HCEC 1CT (cell line): ENCODE results near the gene RAPGEF4.
"Not testable (repeated sequence)": the region's sequence is repeated elsewhere in the genome, so short reads cannot be mapped to it uniquely, and the experiment has no call there.

Experiments used
- DNase-seq: peaks from one replicate; pipeline ENCODE4 v3.0.0-alpha.2; 2017

Gene RAPGEF4

DNA sequence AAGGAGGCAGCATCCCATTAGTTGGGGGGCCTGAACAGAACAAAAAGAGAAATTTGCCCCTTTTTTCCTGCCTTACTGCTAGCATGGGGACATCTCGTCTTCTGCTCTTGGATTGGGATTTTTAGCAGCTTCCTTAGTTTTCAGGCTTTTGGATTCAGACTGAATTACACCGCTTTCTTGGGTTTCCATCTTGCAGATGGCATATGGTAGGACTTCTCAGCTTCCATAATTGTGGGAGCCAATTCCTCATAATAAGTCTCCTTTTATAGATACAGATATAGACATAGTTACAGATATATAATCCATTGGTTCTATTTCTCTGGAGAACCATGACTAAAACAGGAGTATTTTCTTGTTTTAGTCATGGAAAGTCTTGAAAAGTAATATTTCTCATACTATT is 5.2 kb upstream of the RAPGEF4 start:
- DNase-seq = no peak

DNA sequence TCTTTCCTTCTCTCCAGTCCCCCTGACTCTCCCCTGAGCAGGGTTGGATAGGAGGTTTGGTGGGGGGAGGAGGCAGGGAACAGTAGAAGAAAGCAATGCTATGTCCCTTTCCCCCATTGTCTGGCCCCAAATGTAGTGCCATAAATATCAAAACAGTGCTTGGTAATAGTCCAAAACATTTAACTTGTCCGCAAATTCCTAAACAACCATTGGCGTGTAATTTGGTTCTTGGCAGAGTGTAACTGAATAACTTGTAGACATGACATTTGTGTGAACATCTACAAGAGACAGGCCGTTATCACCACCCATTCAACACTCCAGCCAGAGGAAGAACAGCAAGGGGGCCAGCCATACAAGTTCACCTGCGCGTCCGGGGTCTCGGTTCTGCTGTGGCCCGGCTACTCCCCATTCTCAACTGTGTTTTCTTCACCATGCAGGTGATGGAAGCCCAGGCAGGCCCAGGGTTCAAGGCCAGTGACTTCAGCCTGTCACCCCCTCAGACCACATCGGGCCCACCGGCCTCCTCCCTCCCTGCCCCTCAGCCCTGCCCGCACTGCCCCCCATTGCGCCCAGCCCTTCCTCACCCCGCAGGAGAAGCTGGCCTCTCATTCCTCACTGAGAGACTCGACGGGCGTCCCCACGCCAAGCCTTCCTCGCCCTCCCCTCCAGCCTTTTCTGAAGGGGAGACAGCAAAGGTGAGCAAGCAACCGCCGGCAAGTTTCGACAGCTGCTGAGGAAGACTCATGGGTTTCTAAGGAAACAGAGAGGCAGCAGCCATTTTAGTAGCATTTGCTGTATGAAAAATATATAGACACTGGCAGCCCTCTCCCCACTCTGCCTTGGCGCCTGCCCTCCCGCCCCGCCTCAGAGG is 699 bp upstream of the RAPGEF4 start:
- DNase-seq = no peak

DNA sequence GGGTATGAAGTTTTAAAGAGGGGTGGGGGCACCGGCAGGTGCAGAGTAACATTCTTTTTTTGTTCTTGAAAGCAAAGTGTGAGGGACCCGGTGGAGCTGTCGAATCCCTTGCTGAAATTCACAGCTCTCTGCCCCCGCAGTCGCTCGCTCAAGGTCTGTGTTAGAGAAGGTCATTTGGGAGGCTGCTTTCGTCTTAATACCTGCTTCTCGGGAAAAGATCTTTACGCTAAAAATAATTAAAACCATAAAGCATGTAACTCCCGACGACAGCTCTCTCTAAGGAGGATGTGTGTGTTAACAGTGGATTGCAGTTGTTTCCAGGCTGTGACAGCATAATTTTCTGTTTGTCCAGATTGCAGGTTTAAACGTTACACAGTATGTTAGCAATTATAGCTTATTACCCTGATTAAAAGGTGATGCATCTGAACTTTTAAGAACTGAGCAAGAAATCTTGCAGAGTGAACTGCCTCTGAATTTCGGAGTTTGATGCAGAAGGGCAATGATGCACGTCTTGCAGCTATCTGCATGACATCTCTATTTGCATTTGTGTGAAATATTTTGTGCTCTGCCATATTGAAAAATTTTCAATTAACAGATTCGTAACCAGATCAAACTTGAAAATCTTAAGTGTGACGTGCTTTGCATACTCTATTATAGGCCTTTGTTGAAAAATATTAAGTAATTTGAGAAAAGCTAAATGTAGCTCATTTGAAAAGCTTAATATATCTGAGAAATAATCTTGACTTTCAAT is 954 bp downstream of the RAPGEF4 start:
- no peak for DNase-seq

DNA sequence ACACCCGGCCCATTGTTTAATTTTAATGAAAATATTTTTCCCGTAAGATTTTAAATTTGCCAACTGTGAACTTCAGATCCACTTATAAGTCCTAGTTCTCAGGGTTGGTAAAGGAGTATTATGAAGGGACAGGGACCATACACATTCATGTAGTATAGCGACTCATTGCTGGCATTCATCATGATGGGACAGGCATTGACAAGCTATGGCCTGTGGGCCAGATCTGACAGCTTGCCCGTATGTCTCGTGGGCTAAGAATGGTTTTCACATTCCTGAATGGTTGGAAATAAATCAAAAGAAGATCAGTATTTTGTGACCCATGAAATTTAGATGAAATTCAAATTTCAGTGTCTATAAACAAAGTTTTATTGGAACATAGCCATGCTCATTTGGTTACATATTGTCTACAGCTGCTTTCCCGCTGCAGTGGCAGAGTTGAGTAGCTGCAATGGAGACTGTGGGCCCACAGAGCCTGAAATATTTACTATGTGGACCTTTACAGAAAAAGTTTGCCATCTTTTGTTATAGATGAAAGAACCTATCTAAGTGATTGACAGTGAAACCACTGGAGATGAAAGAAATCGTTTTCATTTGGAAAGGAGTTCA is 4.1 kb downstream of the RAPGEF4 start:
- DNase-seq = no peak

DNA sequence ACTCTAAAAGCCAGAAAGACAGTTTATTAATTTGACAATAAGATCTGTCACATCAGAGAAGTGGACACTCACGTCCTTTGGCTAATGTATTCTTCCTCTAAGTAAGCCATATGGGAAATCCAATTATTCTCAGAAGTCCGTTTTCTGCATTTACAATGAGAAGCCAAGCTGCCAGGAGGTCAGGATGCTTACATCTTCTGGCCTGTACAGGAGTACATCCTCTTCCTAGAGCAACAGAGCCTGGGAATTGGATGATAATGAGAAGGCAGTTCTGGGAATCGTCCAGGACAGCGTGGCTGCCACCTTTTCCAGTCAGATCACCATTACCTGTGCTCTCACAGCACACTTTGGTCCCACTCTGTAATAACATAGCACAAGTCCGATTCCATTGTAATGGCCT is 5.2 kb downstream of the RAPGEF4 start:
- DNase-seq = no peak

DNA sequence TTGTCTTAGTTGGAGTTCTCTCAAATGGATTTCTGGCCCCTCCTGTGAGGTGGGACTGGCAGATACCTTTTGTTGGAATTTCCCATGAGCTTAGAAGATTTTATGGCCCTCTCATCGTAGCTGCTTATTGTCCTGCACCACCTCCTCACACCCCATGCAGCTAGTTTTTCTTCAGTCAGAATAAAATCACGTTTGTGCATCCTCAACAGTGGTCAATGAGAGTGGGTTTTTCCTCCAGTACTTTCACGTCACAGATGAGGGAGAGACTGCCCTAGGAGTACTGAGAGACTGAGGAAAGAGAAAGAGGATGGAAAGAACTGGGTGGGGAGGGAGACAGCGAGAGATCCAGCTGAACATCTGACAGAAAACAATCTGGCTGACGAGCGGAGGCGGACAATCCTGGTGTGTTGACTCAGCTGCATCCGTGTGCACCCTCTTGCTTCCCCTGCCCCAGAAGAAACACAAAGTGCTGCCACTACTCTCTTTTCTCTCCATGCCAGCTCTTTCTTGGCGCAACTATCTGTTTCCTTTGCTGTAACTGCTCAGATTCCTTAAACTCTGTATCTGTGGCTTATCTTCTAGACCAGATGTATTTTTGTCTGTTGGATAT is 7.4 kb downstream of the RAPGEF4 start:
- DNase-seq = no peak

DNA sequence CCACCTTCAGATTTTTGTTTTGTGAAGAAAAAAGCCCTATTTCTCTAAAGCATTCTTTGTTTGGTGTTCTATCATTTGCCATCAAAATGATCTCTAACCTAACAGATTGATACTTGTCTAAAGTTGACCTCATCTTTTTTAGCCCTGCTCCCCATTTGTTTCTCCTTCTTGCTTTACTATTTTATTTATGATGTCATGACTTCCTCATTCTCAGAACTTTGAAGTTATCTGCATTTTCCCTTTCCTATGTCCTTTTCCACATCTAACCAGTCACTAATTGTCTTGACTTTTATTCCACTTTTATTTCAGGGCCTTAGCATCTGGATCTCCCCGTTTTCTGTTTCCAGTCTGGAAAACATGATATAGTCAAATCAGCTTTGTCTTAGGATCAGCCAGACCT is 8.3 kb downstream of the RAPGEF4 start:
- DNase-seq = no peak

DNA sequence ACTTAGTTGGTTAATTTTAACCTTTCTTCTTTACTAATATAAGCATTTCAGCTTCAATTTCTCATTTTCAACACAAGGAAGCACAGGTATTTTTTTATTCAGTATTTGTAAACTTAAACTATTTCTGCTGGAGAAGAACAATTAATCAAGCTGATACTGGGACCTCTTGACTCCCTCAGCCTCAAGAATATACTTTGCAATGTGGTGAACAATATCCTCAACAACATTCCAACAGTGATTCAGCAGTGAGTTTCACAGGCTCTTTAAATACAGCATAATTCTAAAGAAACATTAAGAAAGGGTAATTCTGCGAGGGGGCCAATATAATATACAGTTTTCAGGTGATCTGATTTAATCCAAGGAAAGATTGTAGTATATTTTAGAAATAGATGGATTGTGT is 10.0 kb downstream of the RAPGEF4 start:
- peak; percentile 26 for DNase-seq

DNA sequence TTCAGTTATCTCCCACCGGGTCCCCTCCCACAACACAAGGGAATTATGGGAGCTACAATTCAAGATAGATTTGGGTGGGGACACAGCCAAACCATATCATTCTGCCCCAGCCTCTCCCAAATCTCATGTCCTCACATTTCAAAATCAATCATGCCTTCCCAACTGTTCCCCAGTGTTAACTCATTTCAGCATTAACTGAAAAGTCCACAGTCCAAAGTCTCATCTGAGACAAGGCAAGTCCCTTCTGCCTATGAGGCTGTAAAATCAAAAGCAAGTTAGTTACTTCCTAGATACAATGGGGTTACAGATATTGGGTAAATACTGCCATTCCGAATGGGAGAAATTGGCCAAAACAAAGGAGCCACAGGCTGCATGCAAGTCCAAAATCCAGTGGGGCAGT is 12.9 kb downstream of the RAPGEF4 start:
- not testable (repeated sequence) for DNase-seq

DNA sequence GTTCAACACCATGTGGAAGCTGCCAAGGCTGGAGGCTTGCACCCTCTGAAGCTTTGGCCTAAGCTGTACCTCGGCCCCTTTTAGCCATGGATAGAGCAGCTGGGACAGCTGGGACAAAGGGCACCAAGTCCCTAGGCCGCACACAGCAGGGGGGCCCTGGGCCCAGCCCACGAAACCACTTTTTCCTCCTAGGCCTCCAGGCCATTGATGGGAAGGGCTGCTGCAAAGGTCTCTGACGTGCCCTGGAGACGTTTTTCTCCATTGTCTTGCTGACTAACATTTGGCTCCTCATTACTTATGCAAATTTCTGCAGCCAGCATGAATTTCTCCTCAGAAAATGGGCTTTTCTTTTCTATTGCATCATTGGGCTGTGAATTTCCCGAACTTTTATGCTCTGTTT is 13.7 kb downstream of the RAPGEF4 start:
- DNase-seq = no peak

DNA sequence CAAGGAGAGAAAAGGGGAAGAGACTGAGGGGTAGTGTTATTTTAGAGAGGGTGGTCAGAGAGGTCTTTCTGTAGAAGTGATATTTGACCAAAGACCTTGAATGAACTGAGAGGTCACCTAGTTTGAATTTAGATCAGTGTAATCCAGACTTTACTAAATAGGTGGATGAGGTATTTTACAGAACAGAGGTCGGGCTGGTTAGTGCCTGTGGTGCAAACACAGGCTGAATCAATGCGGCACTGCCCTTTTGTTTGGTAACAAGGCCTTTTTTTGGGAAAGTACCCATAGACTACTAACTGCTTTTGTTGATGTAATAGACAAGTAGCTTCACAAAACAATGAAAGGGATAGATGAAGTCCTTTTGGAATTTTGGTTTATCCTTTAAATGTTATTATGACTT is 15.9 kb downstream of the RAPGEF4 start:
- no peak for DNase-seq

DNA sequence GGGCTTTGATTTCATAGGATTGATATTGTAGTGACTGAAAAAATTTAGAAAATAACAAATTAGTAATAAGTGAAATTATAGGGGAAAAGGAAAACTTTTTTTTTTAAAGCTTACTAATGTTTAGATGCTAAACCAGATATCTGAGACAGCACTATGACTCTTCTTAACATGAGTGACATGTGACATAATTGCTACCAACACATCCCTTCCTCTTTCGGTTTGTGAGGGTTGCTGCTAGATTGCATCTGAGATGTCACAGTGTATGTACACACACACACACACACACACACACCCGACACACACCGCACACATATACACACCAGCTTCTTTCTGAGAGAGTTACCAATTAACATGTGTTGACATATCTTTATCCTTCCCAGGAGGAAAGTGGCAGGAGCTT is 18.0 kb downstream of the RAPGEF4 start:
- DNase-seq = no peak

DNA sequence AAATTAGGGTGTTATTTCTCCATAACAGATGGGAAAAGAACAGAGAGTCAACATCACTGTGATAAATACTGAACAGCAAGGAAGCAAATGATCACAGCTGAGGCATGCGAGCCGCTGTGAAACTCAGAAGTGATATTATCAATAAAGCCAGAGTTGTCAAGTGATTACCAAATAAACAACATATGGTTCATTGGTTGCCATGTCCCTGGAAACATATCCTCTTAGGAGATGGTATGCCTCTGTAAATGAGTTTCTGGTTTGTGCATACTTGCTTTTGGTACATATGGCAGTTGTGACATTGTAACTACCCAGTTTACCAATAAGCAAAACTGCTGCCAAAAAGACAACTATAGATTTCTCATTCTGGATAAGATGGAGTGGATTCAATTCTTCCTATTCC is 23.8 kb downstream of the RAPGEF4 start:
- DNase-seq = no peak

DNA sequence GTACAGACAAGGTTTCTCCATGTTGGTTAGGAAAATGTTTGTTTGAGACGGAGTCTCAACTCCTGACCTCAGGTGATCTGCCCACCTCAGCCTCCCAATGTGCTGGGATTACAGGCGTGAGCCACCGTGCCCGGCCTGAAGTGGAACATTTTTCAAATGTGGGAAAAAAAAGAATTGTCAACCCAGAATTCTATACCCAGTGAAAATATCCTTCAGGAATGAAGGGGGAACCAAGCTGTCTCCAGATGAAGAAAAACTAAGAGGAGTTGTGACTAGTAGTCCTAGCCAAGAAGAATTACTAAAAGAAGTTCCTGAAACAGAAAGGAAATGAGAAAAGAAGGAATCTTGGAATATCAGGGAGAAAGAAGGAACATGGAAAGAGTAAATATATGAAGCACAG is 25.7 kb downstream of the RAPGEF4 start:
- no peak for DNase-seq

DNA sequence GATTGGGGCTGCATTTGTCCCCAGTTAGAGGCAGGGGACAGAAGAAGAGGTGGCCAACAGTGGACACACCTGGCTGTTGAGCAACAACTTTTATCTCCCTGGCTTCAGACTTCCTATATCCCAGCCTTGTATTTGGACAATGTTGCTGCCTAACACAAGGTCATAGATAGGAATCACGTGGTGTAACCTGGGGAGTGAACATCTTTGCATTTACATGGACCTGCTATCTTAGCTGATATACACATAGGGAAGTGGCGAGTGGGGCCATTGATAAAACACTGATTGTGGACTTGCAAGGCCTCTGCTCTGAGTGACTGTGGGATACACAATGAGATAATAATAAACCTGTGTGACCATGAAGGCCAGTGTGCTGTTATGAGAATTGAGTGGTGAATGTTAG is 26.9 kb downstream of the RAPGEF4 start:
- no peak for DNase-seq

DNA sequence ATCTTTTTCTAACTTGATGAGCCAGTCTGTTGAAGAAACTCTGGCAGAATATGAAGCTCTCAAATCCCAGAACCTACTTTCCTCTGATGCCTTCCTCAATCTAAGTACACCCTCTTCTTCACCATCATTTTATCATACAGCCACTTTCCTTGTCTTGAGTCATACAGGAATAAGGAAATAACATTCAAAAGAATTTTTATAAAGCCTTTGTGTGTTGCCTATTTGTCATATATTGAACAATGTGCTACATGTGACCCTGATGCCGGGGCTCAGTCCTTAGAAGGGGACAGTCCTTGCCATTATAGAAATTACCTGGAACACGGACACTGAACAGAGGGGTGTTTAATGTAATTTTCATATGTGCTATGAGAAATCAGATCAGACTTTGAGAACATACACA is 27.4 kb downstream of the RAPGEF4 start:
- DNase-seq = no peak

DNA sequence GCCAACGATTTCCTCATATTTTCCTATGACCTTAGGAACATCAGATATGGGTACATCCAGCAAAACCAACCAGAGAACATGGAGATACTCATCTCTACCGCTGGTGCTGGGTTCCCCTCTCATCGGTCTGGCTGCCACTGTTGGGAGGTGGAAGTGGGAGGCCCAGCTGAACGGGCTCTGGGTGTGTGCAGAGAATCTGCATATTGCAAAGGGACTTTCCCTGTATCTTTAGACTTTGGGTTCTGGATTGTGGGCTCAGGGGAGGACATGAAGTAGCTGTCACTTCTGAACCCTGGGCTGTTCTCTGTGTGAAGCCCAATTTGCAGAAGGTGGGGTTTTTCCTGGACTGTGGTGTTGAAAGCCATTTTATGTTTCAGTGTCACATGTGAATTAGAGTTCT is 30.0 kb downstream of the RAPGEF4 start:
- no peak for DNase-seq

DNA sequence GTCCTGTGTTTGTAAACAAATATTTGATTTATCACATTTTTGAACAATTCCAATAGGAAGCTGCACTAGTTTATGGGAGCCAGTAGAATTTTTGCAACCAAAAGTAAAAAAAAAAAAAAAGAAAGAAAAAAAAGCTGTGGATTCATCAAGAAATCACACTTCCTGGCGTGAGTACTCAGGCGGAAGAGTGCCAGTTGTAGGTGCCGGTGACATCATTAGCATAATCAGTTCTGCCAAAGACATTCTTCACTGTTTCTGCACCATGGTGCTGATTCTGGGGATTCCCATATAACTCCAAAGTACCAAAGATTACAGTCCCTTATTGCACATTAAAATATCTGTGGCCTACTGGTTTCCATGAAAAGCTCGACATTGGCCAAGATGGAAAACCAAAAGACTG is 32.8 kb downstream of the RAPGEF4 start:
- no peak for DNase-seq

DNA sequence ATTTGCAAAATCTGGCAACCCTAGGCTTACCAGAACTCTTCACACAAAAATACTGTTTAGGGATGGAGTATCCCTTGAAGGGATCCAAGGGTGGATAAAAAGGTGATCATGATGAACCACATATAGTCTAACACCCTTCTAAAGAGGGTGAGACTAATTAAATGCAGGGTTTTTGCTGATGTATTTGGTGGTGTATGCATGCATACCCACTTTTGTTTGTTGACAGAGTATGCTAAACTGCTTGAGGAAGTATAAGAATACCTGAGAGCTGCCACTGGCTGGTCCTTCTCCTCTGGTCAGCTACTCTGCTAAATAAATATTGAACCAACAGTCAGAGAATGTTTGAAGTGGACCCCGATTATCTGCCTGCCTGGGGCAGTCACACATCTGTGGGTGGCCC is 34.2 kb downstream of the RAPGEF4 start:
- no peak for DNase-seq

DNA sequence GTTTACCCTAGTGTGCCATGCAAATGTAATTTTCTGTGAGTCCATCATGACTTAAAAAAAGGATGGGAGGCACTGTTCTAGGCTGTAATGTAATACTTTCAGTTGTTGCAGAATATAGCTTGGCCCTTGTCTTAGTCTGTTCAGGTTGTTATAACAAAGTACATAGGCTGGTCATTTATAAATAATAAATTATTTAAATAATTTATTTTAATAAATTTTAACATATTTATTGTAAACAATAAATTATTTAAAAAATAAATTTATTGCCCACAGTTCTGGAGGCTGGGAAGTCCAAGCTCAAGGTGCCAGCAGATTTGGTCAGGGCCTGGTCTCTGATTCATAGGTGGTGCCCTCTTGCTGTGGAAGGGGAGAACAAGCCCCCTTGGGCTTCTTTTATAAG is 35.2 kb downstream of the RAPGEF4 start:
- DNase-seq = no peak

DNA sequence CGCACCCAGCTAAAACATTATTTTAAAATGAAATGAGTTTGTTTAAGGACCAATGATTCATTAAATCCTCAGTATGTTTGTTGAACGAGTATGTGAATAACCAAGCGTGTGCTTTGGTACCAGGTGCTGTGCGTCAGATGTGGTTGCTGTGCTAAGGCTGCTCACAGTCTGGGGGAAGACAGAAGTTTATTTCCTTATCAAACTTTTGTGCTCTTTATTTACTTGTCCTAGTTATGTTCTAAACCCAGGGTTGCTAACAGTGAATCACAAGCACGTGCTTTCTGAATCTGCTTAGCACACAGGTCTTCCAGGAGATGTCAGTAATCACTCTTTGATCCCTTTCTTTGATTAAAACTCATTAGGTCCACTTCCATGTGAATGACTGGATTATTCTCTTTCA is 37.0 kb downstream of the RAPGEF4 start:
- peak; percentile 19 for DNase-seq

DNA sequence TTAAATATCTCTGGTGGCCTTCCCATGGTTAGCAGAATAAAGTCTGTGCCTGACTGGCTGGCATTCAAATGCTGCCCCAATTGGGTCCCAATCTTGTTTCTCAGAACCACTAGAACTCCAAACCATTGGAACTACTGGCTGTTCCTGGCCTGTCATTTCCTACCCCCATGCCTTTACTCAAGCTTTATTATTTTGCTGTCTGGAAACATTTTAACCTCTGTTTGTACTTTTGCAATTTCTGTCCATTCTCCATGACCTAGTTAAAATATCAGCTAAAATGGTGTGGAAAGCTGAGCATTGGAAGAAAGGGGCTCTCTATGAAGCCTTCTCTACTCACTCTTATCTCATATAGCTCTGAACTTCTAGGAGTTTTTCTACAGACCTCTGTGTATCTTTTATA is 38.7 kb downstream of the RAPGEF4 start:
- DNase-seq = no peak

DNA sequence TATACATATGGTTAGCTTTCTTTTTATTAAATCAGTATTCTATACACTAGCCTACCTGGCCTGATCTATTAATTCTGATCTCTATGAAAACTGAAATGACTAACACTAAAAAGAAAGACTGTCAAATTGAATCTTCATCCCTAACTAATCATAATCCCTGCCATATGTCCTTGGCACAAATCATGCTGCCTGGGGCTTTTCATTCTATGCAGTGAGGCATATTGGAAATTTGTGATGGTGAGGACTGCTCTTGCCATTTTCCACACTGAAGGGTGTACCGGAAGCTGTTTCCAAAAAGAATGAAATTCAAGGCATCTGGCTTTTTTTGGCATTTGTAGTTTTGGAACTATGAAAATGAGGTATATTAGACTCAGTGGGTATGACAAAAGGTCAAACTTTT is 39.7 kb downstream of the RAPGEF4 start:
- DNase-seq = no peak

DNA sequence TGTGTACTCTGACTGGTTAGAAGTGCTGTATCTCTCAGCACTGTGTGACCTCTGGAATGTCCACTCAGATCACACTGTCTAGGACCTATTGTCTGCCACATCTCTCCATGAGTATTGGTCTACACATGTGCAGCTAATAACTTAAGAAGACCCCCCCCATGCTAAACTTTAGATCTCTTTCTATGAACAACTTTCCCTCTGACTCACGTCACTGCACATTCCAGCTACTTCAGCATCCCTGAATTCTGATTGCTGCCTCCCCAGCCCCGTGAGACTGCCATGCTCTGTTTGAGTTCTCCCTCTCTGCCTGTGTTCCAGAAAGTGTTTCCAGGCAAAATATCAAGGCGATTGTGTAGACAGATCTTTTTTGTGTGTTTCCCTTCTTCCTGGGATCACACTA is 41.8 kb downstream of the RAPGEF4 start:
- peak; percentile 4 for DNase-seq
